MM.1S (cell line): ENCODE data around the gene SPATA19.

Experiments used
- EZH2phosphoT487 ChIP-seq: fragments of 300-600 bp; sonication (generic); IDR thresholded peaks from 2 replicates; pipeline ENCODE4 v1.6.1; 2018; ENCODE audit warnings: antibody characterized with exemption, low read length
- TF ChIP-seq, protein P1 (sequence below): fragments of 300-600 bp; sonication (generic); IDR thresholded peaks from 2 replicates; pipeline ENCODE4 v1.5.1; 2016; ENCODE audit warnings: antibody characterized with exemption, low read length, mixed read lengths

DNA sequence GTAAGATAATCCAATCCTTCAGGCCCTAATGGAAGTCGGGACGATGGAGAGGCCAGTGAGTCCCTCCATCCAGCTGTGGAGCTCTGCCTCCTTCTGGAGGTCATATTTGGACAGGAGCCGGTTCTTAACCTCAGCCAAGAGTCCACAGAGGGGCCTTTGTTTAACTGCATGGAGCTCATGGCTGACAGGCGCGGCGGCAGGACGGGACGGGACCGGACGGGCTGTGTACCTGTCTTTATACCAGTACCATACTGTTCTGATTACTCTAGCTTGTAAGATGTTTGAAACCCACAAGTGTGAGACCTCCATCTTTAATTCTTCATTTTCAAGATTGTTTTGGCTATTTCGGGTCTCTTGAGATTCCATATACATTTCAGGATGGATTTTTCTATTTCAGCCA is 20.2 kb upstream of the SPATA19 start:
- TF ChIP-seq EZH2phosphoT487 = no peak
- TF ChIP-seq, protein P1, sequence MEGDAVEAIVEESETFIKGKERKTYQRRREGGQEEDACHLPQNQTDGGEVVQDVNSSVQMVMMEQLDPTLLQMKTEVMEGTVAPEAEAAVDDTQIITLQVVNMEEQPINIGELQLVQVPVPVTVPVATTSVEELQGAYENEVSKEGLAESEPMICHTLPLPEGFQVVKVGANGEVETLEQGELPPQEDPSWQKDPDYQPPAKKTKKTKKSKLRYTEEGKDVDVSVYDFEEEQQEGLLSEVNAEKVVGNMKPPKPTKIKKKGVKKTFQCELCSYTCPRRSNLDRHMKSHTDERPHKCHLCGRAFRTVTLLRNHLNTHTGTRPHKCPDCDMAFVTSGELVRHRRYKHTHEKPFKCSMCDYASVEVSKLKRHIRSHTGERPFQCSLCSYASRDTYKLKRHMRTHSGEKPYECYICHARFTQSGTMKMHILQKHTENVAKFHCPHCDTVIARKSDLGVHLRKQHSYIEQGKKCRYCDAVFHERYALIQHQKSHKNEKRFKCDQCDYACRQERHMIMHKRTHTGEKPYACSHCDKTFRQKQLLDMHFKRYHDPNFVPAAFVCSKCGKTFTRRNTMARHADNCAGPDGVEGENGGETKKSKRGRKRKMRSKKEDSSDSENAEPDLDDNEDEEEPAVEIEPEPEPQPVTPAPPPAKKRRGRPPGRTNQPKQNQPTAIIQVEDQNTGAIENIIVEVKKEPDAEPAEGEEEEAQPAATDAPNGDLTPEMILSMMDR = no peak
